A673 (cell line): ENCODE data around the gene MRPL40. TPM values are rescaled to one million over a fixed set of nuclear protein-coding genes. Genes with fewer than 3 reads are reported as not detected.

Experiments
- BruUV-seq: library from RNA; stranded (reverse); fragments of 400-500 nt; replicated peaks from 2 replicates; lab custom pipeline; 2021; lab: Mats Ljungman, UMichigan
- CTCF ChIA-PET: fragments of 300-600 bp; sonication (Branson Sonifier 250); formaldehyde crosslinking; loops from one replicate; lab custom pipeline; 2022; ENCODE audit warnings: antibody characterized with exemption; lab: Charles Lee
- POLR2A ChIA-PET: fragments of 300-600 bp; sonication (Branson Sonifier 250); formaldehyde crosslinking; loops from one replicate; lab custom pipeline; 2022; ENCODE audit warnings: antibody characterized with exemption; ENCODE audit not compliant: low non-redundant PET; lab: Charles Lee
- DNase-seq: peaks from one replicate; pipeline ENCODE4 v3.0.0-alpha.2; 2015; ENCODE audit warnings: low spot score
- H3K27ac ChIP-seq: fragments of 200-600 bp; sonication (generic); 2 replicates; pipeline ENCODE4 v1.5.1; 2016; ENCODE audit warnings: mixed run types, low read depth, mild to moderate bottlenecking, mixed read lengths, antibody characterized with exemption, low read length; ENCODE audit not compliant: poor library complexity, severe bottlenecking
- H3K27me3 ChIP-seq: fragments of 200-600 bp; sonication (generic); replicated peaks from 2 replicates; pipeline ENCODE4 v1.6.1; 2017; ENCODE audit warnings: mixed run types, low read depth, mild to moderate bottlenecking, mixed read lengths, antibody characterized with exemption, low read length; ENCODE audit not compliant: insufficient read depth, poor library complexity
- H3K36me3 ChIP-seq: fragments of 200-600 bp; sonication (generic); 2 replicates; pipeline ENCODE4 v1.6.1; 2016; ENCODE audit warnings: mixed run types, mild to moderate bottlenecking, mixed read lengths, antibody characterized with exemption, low read length; ENCODE audit not compliant: insufficient read depth, poor library complexity, severe bottlenecking
- H3K4me1 ChIP-seq: fragments of 200-600 bp; sonication (generic); 2 replicates; pipeline ENCODE4 v1.6.1; 2017; ENCODE audit warnings: mixed run types, mild to moderate bottlenecking, mixed read lengths, antibody characterized with exemption, low read length; ENCODE audit not compliant: insufficient read depth, poor library complexity, severe bottlenecking
- H3K4me3 ChIP-seq: fragments of 200-600 bp; sonication (generic); 2 replicates; pipeline ENCODE4 v1.5.1; 2016; ENCODE audit warnings: low read depth, mixed run types, mild to moderate bottlenecking, mixed read lengths, low read length; ENCODE audit not compliant: poor library complexity, severe bottlenecking
- H3K9me3 ChIP-seq: fragments of 200-600 bp; sonication (generic); 2 replicates; pipeline ENCODE4 v1.6.1; 2016; ENCODE audit warnings: mixed run types, low read depth, mild to moderate bottlenecking, mixed read lengths, antibody characterized with exemption, low read length; ENCODE audit not compliant: poor library complexity, severe bottlenecking
- CTCF ChIP-seq: fragments of 300-800, 200-600 bp; sonication (generic); conservative IDR thresholded peaks from 2 replicates; pipeline ENCODE4 v1.5.1; 2017; ENCODE audit warnings: low read depth, mild to moderate bottlenecking, antibody characterized with exemption, low read length, moderate library complexity, mixed read lengths
- EZH2 ChIP-seq: fragments of 200-600 bp; sonication (generic); IDR thresholded peaks from 2 replicates; pipeline ENCODE4 v1.6.1; 2017; ENCODE audit warnings: borderline replicate concordance, low read depth, mild to moderate bottlenecking, mixed read lengths, antibody characterized with exemption, low read length; ENCODE audit not compliant: poor library complexity, severe bottlenecking
- intact Hi-C: fragments of 100-400 bp; cut with micrococcal nuclease; formaldehyde crosslinking; loops from one replicate; pipeline ENCODE4 v1.10.0; 2022; ENCODE audit not compliant: unreplicated experiment
- total RNA-seq: library from RNA; stranded (reverse); gene quantifications from 2 replicates; pipeline ENCODE4 v1.2.3, GENCODE V29; 2021

Gene MRPL40
- total RNA-seq, 1 experiment from 2014 or later, result 21.9 TPM

GRCh38 chr22:19411690-19412045 is 20.7 kb upstream of the MRPL40 start:
- ChIA-PET CTCF (no interaction called here), POLR2A (no interaction called here)
- peaks cover 4% of the 10 kb centered on the region for H3K36me3 ChIP-seq
- no TSS peak for BruUV-seq
- H3K27me3 ChIP-seq, result no peaks in the 10 kb centered on the region
- H3K4me1 ChIP-seq, result no peaks in the 10 kb centered on the region
- TF ChIP-seq EZH2 (no peak), CTCF (no peak)
- no peak overlapping the region for H3K4me3 ChIP-seq
- H3K27ac ChIP-seq, result no peak overlapping the region
- intact Hi-C loops, result no loop called here
- no peaks in the 10 kb centered on the region for H3K9me3 ChIP-seq
- DNase-seq, result no peak

GRCh38 chr22:19412478-19412877 is 19.9 kb upstream of the MRPL40 start:
- Histone ChIP-seq H3K9me3 (no peaks in the 10 kb centered on the region), H3K4me3 (no peak overlapping the region), H3K27me3 (no peaks in the 10 kb centered on the region), H3K27ac (no peak overlapping the region), H3K4me1 (no peaks in the 10 kb centered on the region), H3K36me3 (no peaks in the 10 kb centered on the region)
- TF ChIP-seq EZH2 (no peak), CTCF (no peak)
- ChIA-PET POLR2A (no interaction called here), CTCF (no interaction called here)
- no peak for DNase-seq
- no TSS peak for BruUV-seq
- intact Hi-C loops, result no loop called here

- H3K27me3 ChIP-seq, result no peaks in the 10 kb centered on the region
- DNase-seq, result no peak
- BruUV-seq, result no TSS peak
- ChIA-PET POLR2A (no interaction called here), CTCF (no interaction called here)
- intact Hi-C loops, result no loop called here
- no peak overlapping the region for H3K4me3 ChIP-seq
- no peaks in the 10 kb centered on the region for H3K9me3 ChIP-seq
- TF ChIP-seq CTCF (no peak), EZH2 (no peak)
- H3K27ac ChIP-seq, result no peak overlapping the region
- no peaks in the 10 kb centered on the region for H3K36me3 ChIP-seq
- H3K4me1 ChIP-seq, result no peaks in the 10 kb centered on the region
Observed at GRCh38 chr22:19412923-19413322, 19.4 kb upstream of the MRPL40 start.
